ENCODE data around the gene CHD9. TPM values are rescaled to one million over a fixed set of nuclear protein-coding genes. Genes with fewer than 3 reads are reported as not detected.

Gene CHD9
- total RNA-seq, 4 donors from 2014 or later: 46.9 to 174 (median 133) TPM

DNA sequence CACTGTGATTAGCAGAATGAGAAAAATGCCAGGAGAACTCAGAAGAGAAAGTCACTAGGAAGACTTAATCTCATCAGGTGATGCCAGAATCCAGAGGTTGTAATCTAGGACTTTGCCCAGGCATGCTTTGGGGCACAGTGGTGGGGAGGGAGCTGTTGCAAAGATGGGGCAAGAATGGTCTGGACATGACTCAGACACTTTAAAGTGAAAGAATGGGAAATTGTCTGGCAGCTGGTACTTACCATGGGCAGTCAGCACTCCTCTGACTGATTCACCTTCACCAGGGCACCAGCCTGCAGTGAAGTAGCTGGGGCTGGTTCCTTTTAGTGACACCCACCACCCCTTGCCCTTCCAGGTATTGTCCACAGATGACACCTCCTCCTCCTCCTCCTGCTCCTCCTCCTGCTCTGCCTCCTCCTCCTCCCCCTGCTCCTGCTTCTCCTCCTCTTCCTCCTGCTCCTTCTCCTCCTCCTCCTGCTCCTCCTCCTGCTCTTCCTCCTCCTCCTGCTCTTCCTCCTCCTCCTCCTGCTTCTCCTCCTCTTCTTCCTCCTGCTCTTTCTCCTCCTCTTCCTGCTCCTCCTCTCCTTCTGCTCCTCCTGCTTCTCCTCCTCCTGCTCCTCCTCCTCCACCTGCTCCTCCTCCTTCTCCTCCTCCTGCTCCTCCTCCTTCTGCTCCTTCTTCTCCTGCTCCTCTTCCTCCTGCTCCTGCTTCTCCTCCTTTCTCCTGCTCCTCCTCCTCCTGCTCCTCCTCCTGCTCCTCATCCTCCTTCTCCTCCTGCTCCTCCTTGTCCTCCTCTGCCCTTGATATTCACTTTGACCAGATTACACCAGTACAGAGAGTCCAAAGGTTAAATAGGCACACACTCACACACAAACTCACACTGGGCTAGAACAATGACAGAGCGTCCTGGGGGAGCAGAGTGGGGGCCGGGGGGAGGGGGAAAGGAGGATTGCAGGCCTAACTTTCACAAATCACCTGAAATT, 2.0 kb upstream of the CHD9 start, which contains the start of gene CHD9NB:
Gene CHD9NB (minus strand): TSS at position 379 of the 983 bp plus-strand sequence. CDS start 8,739 bp downstream, outside the sequence.
- Histone ChIP-seq H3K9me3 (no peaks in the 10 kb centered on the region), H3K27me3 (no peaks in the 10 kb centered on the region), H3K36me3 (no peaks in the 10 kb centered on the region), H3K4me1 (no peaks in the 10 kb centered on the region), H3K27ac (no peak within 1 kb of the TSS), H3K4me3 (no peak within 1 kb of the TSS)
- DNase-seq: no peak
- TF ChIP-seq, protein P1, sequence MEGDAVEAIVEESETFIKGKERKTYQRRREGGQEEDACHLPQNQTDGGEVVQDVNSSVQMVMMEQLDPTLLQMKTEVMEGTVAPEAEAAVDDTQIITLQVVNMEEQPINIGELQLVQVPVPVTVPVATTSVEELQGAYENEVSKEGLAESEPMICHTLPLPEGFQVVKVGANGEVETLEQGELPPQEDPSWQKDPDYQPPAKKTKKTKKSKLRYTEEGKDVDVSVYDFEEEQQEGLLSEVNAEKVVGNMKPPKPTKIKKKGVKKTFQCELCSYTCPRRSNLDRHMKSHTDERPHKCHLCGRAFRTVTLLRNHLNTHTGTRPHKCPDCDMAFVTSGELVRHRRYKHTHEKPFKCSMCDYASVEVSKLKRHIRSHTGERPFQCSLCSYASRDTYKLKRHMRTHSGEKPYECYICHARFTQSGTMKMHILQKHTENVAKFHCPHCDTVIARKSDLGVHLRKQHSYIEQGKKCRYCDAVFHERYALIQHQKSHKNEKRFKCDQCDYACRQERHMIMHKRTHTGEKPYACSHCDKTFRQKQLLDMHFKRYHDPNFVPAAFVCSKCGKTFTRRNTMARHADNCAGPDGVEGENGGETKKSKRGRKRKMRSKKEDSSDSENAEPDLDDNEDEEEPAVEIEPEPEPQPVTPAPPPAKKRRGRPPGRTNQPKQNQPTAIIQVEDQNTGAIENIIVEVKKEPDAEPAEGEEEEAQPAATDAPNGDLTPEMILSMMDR (IDR thresholded peaks at IDR 0.05): no peak
- TF ChIP-seq POLR2A (IDR thresholded peaks at IDR 0.05): no peak
- intact Hi-C loops (cut with DNase I; ENCODE audit: low total_unique reads): loop anchor here (5.0 to 10.0 kb wide), 2 partner anchors 82 to 154 kb away; no protein-coding TSS in a partner anchor

DNA sequence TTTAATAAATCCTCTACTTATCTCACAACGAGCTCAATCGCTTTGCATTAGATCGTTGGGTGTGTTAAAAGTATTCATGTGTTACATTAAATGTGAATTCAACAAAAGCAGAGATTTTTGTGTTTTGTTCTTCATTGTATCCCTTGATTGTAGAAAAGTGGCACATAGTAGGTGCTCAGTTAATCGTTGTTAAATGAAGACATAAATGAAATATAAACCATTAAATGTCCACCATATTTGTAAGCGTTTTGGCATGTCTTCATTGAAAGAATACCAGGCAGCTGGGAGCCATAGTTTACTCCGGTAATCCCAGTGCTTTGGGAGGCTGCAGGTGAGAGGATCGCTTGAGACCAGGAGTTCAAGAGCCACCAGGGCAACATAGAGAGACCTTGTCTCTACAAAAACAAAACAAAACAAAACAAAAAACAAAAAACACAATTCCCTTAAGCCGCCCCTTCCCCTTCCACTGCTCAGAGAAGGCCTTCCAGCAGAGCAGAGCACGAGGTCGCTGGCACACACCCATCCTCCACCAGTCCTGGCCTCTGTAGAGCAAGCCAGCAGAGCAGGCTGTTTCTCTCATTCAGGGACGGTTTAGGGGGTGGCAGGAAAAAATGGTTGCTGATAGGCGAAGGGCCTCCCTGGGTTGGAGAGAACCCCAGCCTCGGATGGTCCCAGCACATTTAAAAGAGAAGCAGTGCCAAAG, 673 bp upstream of the CHD9 start:
- peak; percentile 50 to 55 for DNase-seq

DNA sequence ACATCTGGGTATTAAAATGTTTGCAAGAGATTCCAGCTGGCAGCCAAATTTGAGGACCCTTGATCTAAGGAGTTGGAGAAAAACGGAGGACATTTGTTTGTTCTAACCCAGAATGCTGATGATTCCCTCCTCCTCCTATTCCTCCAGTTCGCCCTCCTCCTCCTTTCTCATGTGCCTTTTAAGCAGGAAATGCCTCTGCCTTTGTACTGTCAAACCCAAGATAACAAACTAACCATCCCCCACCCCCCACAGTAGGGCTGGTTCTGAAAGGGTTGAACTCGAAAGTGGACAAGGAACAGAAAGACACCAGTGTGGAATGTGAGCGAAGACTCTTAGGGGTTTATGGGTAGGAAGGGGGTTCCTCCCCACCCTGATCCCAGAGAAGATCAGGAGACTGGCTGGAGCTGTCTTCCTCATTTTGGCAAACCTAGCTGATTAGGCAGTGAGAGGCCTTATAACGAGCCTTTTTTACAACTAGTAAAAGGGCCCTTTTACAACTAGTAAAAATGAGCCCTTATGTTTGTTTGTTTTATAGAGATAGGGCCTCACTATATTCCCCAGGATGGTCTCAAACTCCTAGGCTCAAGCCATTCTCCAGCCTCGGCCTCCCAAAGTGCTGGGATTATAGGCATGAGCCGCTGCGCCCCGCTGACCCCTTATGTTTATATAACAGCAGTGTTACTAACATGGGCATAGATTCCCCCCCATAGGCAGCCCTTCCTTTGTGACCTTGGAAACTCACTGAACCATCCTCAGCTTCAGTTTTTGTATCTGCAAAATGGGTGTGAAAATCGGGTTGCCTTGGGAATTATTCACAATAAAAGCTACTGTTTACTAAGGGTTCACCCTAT, 975 bp downstream of the CHD9 start:
- peak; percentile 43 to 48 for DNase-seq
- no peaks in the 10 kb centered on the region for H3K27me3 ChIP-seq
- TF ChIP-seq POLR2A (IDR thresholded peaks at IDR 0.05): no peak
- TF ChIP-seq, protein P1 (IDR thresholded peaks at IDR 0.05): no peak
- H3K27ac ChIP-seq: peak overlapping the region; percentile 70 to 81
- no peaks in the 10 kb centered on the region for H3K9me3 ChIP-seq
- H3K36me3 ChIP-seq: no peaks in the 10 kb centered on the region
- peak overlapping the region; percentile 63 to 71 for H3K4me3 ChIP-seq
- H3K4me1 ChIP-seq: no peaks in the 10 kb centered on the region
- intact Hi-C loops (cut with DNase I; ENCODE audit: low total_unique reads): loop anchor here (10.0 kb wide), 1 partner anchor 79 kb away; no protein-coding TSS in a partner anchor

More for the DNA sequence above, 673 bp upstream of the CHD9 start:
- Histone ChIP-seq H3K9me3 (no peaks in the 10 kb centered on the region), H3K36me3 (no peaks in the 10 kb centered on the region), H3K27ac (peak overlapping the region; percentile 70 to 81), H3K4me3 (peak overlapping the region; percentile 63 to 71), H3K27me3 (no peaks in the 10 kb centered on the region), H3K4me1 (no peaks in the 10 kb centered on the region)
- TF ChIP-seq POLR2A (IDR thresholded peaks at IDR 0.05): no peak
- TF ChIP-seq, protein P1 (IDR thresholded peaks at IDR 0.05): no peak
- intact Hi-C loops (cut with DNase I; ENCODE audit: low total_unique reads): loop anchor here (5.0 to 10.0 kb wide), 2 partner anchors 81 to 153 kb away; no protein-coding TSS in a partner anchor

DNA sequence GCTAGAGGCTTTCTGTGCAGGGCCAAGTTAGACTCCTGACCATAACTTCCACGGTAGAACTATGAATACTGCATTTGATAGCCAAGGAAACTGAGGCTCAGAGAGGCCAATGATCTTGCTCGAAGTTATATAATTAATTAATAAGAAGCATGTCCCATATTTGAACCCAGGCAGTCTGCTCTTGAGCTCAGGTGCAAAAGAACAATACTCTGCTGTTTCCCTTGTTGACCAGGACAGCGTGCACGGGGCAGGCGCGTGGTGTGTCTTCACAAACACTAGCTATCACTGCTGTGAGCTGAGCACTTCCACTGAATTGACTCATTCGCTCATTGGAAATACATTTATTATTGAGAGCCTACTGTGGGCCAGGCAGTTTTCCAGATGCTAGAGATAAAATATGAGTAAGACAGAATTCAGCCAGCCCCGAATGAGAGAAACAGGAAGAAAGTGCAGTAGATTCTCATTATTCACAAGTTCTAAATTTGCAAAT, 1.6 kb downstream of the CHD9 start:
- no peak overlapping the region for H3K4me3 ChIP-seq

More for the DNA sequence above, 1.6 kb downstream of the CHD9 start:
- H3K36me3 ChIP-seq: no peaks in the 10 kb centered on the region
- no peaks in the 10 kb centered on the region for H3K27me3 ChIP-seq
- H3K9me3 ChIP-seq: no peaks in the 10 kb centered on the region
- peak overlapping the region; percentile 70 to 81 for H3K27ac ChIP-seq
- no peaks in the 10 kb centered on the region for H3K4me1 ChIP-seq
- intact Hi-C loops (cut with DNase I; ENCODE audit: low total_unique reads): loop anchor here (10.0 kb wide), 1 partner anchor 78 kb away; no protein-coding TSS in a partner anchor
- DNase-seq: no peak
- TF ChIP-seq, protein P1 (IDR thresholded peaks at IDR 0.05): no peak
- no peak for TF ChIP-seq POLR2A (IDR thresholded peaks at IDR 0.05)
